NCI-H2029 (cell line): ENCODE results near the gene IFNL2.
A peak's percentile ranks its signal among the peaks of the same experiment; 100 is the strongest.
"Not testable (repeated sequence)": the region's sequence is repeated elsewhere in the genome, so short reads cannot be mapped to it uniquely, and the experiment has no call there.

Source experiments
- DNase-seq: peaks from one replicate; lab custom pipeline; 2025; lab: John Stamatoyannopoulos, UW

Gene IFNL2

DNA sequence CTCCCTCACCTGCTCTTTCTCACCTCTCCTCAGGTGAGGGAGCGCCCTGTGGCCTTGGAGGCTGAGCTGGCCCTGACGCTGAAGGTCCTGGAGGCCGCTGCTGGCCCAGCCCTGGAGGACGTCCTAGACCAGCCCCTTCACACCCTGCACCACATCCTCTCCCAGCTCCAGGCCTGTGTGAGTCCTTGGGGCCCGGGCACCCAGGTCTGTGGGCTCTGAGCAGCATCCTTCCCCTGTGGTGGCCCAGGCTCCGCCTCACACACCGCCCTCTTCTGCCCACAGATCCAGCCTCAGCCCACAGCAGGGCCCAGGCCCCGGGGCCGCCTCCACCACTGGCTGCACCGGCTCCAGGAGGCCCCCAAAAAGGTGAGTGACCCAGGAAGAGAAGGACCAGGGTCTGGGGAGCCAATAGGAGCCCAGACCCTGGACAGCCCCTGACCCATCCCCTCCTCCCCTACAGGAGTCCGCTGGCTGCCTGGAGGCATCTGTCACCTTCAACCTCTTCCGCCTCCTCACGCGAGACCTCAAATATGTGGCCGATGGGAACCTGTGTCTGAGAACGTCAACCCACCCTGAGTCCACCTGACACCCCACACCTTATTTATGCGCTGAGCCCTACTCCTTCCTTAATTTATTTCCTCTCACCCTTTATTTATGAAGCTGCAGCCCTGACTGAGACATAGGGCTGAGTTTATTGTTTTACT is 29.9 kb downstream of the IFNL2 start:
- no peak for DNase-seq

GRCh38 chr19:39299404-39299803 is 31.2 kb downstream of the IFNL2 start:
- no peak for DNase-seq

- no peak for DNase-seq
Observed at GRCh38 chr19:39299832-39300231, 31.6 kb downstream of the IFNL2 start.

DNA sequence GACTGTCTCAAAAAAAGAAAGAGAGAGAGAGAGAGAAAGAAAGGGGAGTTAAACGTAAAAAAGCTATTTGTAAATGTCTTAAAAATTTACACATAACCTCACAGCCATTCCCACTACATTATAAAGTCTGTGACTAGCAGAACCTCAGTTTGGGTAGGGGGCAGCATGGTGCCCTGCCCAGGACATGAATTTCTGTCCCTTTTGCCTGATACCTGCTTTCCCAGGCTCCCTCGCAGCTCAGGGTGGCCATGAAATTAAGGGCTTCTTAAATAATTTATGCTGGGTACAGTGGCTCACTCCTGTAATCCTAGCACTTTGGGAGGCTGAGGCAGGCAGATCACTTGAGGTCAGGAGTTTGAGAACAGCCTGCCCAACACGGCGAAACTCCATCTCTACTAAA is 32.8 kb downstream of the IFNL2 start:
- no peak for DNase-seq

GRCh38 chr19:39301562-39301961 is 33.4 kb downstream of the IFNL2 start:
- DNase-seq = no peak

DNA sequence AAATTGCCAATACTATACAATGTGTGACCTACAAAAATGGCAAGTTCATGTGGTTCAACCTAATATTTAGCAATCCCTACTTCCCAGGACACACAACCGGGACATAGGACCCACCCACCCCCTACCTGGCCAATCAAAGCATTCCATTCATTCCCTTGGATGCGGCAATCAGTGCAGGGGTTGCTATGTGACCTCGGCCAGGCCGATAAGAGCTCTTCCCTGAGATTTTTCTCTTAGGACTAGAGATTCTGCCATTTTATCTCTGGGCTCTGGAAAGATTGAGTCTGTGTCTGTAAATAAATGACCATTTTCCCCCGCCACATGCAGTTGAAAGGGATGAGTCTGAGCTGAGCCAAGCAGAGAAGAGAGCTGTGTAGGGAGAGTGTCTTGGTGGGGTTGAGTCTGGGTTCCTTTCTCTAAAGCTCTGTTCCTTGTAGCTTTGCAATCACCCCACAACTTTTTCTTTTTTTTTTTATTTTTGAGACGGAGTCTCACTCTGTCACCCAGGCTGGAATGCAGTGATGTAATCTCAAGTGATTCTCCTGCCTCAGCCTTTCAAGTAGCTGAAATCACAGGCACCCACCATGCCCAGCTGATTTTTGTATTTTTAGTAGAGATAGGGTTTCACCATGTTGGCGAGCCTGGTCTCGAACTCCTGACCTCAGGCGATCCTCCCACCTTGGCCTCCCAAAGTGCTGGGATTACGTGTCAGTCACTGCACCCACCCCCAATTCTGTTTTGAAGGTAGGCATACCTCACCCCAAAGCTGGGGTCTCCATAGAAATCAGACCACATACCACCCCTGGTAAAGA is 35.4 kb downstream of the IFNL2 start:
- no peak for DNase-seq

DNA sequence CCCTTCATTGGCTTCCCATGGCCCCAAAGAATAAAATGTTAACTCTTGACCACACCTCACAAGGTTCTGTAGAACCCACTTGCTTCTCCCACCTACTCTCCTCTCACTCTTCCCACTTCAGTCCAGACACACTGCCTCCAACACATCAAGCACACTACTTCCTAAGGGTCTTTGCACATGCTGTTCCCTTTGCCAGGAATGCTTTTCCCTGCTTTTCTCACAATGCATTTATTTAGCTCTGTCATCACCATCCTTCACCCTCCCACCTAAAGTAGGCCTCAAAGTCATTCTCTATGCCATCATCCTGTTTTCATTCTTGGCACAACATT is 36.0 kb downstream of the IFNL2 start:
- no peak for DNase-seq

DNA sequence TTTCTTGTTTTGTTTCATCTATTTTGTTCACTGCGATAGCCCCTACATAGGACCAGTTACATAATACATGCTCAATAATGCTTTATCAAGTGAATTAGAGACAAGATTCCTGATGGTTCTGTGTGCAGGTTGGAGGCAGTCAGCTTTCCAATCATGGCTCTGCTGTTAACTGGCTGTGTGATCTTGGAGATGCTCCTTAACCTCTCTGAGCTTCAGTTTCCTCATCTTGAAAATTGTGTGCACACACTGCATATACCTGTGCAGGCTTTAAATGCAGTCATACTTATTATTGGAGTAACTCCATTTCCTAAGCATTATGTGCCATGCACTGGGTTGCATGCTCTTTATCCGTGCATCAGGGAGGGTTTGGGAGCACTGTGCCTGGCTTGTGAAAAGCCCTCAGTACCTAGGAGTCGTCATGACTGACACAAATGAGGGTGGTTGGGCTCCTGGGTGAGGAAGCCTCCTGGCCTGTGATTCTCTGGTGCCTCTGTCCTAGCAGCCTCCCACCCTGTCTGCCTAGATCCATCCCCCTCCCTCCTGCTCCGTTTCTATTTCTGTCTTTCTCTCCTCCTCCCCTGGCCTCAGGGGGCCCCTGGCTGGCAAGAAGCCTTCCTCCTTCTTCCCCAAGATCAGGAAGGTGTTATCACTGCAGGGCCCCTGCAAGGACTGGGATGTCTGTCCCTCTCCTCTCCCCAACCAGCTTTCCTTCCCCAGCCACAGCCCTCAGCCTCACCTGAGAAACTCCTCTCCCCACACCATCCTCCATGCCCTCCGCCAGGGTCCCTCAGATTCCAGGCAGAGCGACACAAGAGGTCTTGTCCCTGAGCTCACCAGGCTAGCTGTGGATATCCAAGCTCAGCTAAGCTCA is 36.7 kb downstream of the IFNL2 start:
- DNase-seq = no peak

- no peak for DNase-seq
Observed at GRCh38 chr19:39306075-39306474, 37.9 kb downstream of the IFNL2 start.

- DNase-seq = peak; percentile 20
Observed at GRCh38 chr19:39307046-39307821, 39.0 kb downstream of the IFNL2 start.

- DNase-seq = no peak
Observed at GRCh38 chr19:39307822-39308530, 39.8 kb downstream of the IFNL2 start.

- no peak for DNase-seq
Observed at GRCh38 chr19:39308531-39309304, 40.5 kb downstream of the IFNL2 start.

- DNase-seq = not testable (repeated sequence)
Observed at GRCh38 chr19:39309305-39309670, 41.1 kb downstream of the IFNL2 start.

DNA sequence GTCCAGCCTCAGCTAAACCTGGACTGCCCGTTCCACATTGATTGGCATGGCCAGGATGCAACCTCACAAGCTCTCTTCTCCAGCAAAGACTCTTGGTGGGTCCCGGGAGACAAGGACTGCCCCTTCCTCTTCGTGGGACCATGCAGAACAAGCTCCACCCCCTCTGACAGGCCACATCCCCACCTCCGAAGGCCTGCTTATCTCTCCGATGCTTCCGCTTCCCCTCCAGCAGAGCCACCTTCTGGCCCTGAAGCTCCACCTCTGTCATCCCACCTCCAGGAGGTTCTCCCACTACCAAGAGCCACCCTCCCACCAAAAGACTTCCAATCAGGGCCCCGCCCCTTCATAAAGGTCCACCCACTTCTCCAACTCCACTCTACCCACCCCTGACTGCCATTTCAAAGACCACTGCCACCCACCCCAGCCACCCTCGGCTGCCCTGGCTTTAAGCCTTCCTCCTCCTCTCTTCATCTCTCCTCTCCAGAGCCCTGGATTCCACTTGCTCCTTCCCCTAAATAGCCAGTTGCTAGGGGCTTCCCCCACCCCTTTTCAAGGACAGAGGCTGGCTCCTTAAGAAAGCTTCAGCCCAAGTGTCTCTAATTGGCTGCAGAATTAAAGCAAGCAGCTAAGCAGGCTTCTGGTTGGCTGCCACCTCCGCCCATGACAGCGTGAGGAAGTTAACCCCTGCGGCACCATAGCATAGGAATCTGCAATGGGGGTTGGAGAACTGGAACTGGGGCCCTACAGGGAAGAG is 42.5 kb downstream of the IFNL2 start:
- DNase-seq = no peak

DNA sequence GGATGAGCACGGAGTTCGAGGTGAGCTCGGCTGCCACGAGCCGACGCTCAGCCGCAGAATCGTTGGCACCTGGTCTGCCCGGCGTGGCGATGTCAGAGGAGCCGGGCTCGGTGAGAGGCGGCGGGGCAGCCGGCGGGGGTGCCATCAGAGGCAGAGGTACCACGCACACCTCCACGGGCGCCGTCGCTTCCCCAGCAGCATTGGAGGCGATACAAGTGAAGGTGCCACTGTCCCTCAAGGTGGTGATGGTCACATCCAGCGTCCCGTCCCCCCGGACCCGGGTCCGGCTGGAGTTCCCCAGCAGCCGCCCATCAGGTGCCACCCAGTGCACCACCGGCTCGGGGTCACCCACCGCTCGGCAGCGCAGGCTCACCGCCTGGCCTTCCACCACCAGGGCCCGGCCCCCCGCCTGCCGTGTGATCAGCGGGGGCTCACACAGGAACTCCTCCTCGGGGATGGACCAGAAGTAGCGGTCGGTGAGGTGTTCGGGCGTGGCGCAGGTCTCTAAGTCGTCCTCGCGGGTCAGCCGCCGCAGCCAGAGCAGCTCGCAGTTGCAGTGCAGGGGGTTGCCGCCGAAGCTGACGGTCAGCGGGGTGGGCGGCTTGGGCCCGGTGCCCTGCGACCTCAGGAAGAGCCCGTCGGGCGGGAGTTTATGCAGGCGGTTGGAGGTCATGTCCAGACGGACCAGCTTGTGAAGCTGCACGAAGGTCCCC is 46.0 kb downstream of the IFNL2 start:
- DNase-seq = no peak

DNA sequence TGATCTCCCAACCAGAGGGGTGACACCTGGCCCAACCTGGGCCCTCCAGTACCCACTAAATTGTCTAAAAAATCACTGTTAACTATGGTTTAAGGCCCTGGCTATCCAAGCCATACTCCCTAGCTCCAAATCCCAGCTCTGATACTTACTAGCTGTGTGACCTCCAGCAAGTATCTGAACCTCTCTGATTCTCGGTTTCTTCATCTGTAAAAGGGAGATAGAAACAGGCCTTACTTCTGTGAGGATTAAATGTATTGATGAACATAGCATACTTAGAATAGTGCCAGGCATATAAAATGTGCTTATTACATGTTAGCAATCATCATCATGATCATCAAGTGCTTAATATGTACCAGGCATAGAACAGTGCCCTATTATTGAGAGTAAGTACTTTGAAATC is 47.7 kb downstream of the IFNL2 start:
- DNase-seq = no peak

- DNase-seq = no peak
Observed at GRCh38 chr19:39316627-39317321, 48.6 kb downstream of the IFNL2 start.

DNA sequence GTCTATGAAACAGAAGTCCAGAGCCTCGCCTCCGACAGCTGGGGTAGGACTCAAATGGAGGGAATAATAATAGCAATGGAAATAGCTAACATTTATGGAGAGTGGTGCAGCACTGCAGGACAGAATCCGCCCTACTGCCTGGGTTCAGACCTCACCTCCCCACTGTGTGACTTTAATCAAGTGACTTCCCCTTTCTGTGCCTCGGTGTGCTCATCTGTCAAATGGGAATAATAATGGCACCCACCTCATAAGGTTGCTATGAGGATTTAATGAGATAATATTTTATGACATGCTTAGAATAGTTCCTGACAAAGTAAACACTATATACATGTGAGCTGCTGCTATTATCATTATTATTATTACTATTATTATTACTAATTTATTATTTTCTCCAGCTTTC is 49.3 kb downstream of the IFNL2 start:
- DNase-seq = no peak

DNA sequence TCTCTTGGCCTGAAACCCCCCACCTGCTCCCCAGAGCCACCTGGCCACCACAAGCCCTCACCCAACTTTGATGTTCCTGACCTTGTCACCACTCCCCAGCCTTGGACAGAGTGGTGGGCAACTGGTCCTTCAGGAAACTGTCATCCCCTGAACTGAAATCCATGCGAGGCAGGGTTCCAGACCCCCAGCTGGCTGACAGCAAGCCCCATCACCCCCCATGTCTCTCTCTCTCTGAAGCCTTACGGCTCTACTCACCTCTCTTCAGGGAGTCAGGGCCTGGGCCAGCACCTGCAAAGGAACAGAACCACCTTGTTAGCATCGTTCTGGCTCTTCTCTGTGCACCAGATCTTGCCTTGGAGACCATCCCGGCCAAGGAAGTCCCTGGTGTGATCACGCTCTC is 49.9 kb downstream of the IFNL2 start:
- DNase-seq = no peak
